PC-9 (cell line): Measurements from ENCODE around the gene TMEM161B.

Source experiments
- EZH2 ChIP-seq: fragments of 200-600 bp; sonication (generic); IDR thresholded peaks from 2 replicates; pipeline ENCODE4 v1.8.0; 2017; ENCODE audit warnings: antibody characterized with exemption, low read depth
- TF ChIP-seq, protein P1 (sequence below): fragments of 200-600 bp; sonication (generic); conservative IDR thresholded peaks from 2 replicates; pipeline ENCODE4 v1.6.1; 2017; ENCODE audit warnings: mixed run types, antibody characterized with exemption, mild to moderate bottlenecking, moderate library complexity

DNA sequence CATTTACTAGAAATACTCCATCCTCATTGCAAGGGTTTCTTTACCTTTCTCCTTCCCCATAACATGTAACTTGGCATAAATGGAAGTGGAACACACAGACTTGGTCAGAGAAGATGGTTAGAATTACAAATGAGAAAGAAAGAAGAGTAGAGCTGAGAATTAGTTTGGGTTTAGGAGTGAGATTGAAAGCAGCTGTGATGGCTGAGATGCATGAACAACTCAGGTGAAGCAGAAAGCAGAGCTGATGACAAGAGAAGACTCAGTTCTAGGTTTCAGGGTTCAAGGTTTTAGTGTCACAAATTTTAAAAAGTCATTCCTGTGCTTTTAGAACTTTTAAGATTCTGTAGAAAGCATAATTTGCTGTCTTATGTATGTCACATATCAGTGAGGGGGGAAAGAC lies 54.0 kb downstream of the TMEM161B start:
- TF ChIP-seq, protein P1, sequence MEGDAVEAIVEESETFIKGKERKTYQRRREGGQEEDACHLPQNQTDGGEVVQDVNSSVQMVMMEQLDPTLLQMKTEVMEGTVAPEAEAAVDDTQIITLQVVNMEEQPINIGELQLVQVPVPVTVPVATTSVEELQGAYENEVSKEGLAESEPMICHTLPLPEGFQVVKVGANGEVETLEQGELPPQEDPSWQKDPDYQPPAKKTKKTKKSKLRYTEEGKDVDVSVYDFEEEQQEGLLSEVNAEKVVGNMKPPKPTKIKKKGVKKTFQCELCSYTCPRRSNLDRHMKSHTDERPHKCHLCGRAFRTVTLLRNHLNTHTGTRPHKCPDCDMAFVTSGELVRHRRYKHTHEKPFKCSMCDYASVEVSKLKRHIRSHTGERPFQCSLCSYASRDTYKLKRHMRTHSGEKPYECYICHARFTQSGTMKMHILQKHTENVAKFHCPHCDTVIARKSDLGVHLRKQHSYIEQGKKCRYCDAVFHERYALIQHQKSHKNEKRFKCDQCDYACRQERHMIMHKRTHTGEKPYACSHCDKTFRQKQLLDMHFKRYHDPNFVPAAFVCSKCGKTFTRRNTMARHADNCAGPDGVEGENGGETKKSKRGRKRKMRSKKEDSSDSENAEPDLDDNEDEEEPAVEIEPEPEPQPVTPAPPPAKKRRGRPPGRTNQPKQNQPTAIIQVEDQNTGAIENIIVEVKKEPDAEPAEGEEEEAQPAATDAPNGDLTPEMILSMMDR, result no peak
- no peak for TF ChIP-seq EZH2
